IMR-90 (cell line): ENCODE data around the gene LTA. TPM values are rescaled to one million over a fixed set of nuclear protein-coding genes. Genes with fewer than 3 reads are reported as not detected.

ENCODE experiments used
- ATAC-seq: fragments of 200-7000 bp; cut with Tn5 transposase; 2 replicates; pipeline ENCODE4 v1.9.1; 2020; ENCODE audit warnings: low read depth, mild to moderate bottlenecking, moderate library complexity
- BruUV-seq: library from RNA; stranded (reverse); fragments of 400-500 nt; replicated peaks from 2 replicates; lab custom pipeline; 2021; lab: Mats Ljungman, UMichigan
- CTCF ChIA-PET: fragments of 300-600 bp; formaldehyde crosslinking; extraction: SDS; loops from one replicate; lab custom pipeline; 2021; ENCODE audit warnings: antibody characterized with exemption; lab: Yijun Ruan, JAX
- POLR2A ChIA-PET: fragments of 300-600 bp; sonication (Branson Sonifier 250); formaldehyde crosslinking; loops from one replicate; lab custom pipeline; 2022; ENCODE audit warnings: antibody characterized with exemption; ENCODE audit not compliant: unreplicated experiment; lab: Charles Lee
- DNase-seq: peaks from one replicate; pipeline ENCODE4 v3.0.0; 2013
- H2AFZ ChIP-seq: replicated peaks from 2 replicates; pipeline ENCODE3; 2013; ENCODE audit warnings: low read length, mild to moderate bottlenecking; ENCODE audit not compliant: poor library complexity
- H2AK5ac ChIP-seq: 2 replicates; pipeline ENCODE4 v1.6.1; 2013; ENCODE audit warnings: low read depth, low read length, inconsistent platforms
- H2AK9ac ChIP-seq: replicated peaks from 2 replicates; pipeline ENCODE3; 2013; ENCODE audit warnings: mild to moderate bottlenecking, low read depth, low read length, moderate library complexity; ENCODE audit not compliant: poor library complexity
- H2BK120ac ChIP-seq: 2 replicates; pipeline ENCODE4 v1.6.1; 2013; ENCODE audit warnings: low read depth, low read length, inconsistent platforms
- H2BK15ac ChIP-seq: 3 replicates; pipeline ENCODE4 v1.6.1; 2013; ENCODE audit warnings: low read depth, low read length, inconsistent platforms
- H2BK20ac ChIP-seq: 2 replicates; pipeline ENCODE4 v1.6.1; 2013; ENCODE audit warnings: low read depth, mild to moderate bottlenecking, inconsistent platforms, low read length, moderate library complexity
- H2BK5ac ChIP-seq: 2 replicates; pipeline ENCODE4 v1.6.1; 2013; ENCODE audit warnings: mild to moderate bottlenecking, low read depth, low read length, inconsistent platforms; ENCODE audit not compliant: poor library complexity, severe bottlenecking
- H3K14ac ChIP-seq: replicated peaks from 2 replicates; pipeline ENCODE4 v1.6.1; 2013; ENCODE audit warnings: low read depth, low read length, inconsistent platforms
- H3K18ac ChIP-seq: 2 replicates; pipeline ENCODE4 v1.6.1; 2013; ENCODE audit warnings: low read depth, low read length, control low read depth
- H3K23ac ChIP-seq: 2 replicates; pipeline ENCODE4 v1.6.1; 2013; ENCODE audit warnings: low read depth, low read length, inconsistent platforms
- H3K27ac ChIP-seq: 2 replicates; pipeline ENCODE4 v1.5.1; 2013; ENCODE audit warnings: mild to moderate bottlenecking, control low read depth, low read length; ENCODE audit not compliant: insufficient read depth
- H3K27me3 ChIP-seq: 2 replicates; pipeline ENCODE4 v1.6.1; 2013; ENCODE audit warnings: low read length; ENCODE audit not compliant: control insufficient read depth, insufficient read depth
- H3K36me3 ChIP-seq: 2 replicates; pipeline ENCODE4 v1.6.1; 2013; ENCODE audit warnings: low read length, mixed read lengths; ENCODE audit not compliant: control insufficient read depth, insufficient read depth
- H3K4ac ChIP-seq: 2 replicates; pipeline ENCODE4 v1.6.1; 2013; ENCODE audit warnings: low read depth, low read length, inconsistent platforms
- H3K4me1 ChIP-seq: 2 replicates; pipeline ENCODE4 v1.6.1; 2013; ENCODE audit warnings: low read length, mixed read lengths; ENCODE audit not compliant: control insufficient read depth, insufficient read depth
- H3K4me2 ChIP-seq: 2 replicates; pipeline ENCODE4 v1.6.1; 2013; ENCODE audit warnings: low read depth, mild to moderate bottlenecking, control low read depth, low read length, moderate library complexity
- H3K4me3 ChIP-seq: 2 replicates; pipeline ENCODE4 v1.5.1; 2013; ENCODE audit warnings: low read depth, mild to moderate bottlenecking, control low read depth, low read length, moderate library complexity; ENCODE audit not compliant: insufficient read depth
- H3K56ac ChIP-seq: 2 replicates; pipeline ENCODE4 v1.6.1; 2013; ENCODE audit warnings: low read length, inconsistent platforms; ENCODE audit not compliant: insufficient read depth; ENCODE audit errors: extremely low read depth
- H3K79me1 ChIP-seq, 2 experiments: 2 replicates each; pipeline ENCODE4 v1.6.1; 2013; ENCODE audit warnings: low read length in 2 of 2, inconsistent platforms in 1 of 2, low read depth in 1 of 2
- H3K9ac ChIP-seq: 2 replicates; pipeline ENCODE4 v1.6.1; 2013; ENCODE audit warnings: low read depth, low read length, control low read depth
- H3K9me1 ChIP-seq: 2 replicates; pipeline ENCODE4 v1.6.1; 2013; ENCODE audit warnings: low read length, inconsistent platforms; ENCODE audit not compliant: insufficient read depth
- H3K9me3 ChIP-seq: 2 replicates; pipeline ENCODE4 v1.6.1; 2013; ENCODE audit warnings: low read length; ENCODE audit not compliant: control insufficient read depth, insufficient read depth
- H4K20me1 ChIP-seq: 2 replicates; pipeline ENCODE4 v1.6.1; 2013; ENCODE audit warnings: low read length, inconsistent platforms; ENCODE audit not compliant: insufficient read depth
- H4K5ac ChIP-seq: 2 replicates; pipeline ENCODE4 v1.6.1; 2013; ENCODE audit warnings: mild to moderate bottlenecking, low read depth, low read length, control low read depth
- H4K8ac ChIP-seq, 2 experiments: 2 replicates each; pipeline ENCODE4 v1.6.1; 2013; ENCODE audit warnings: low read depth in 2 of 2, low read length in 2 of 2, control low read depth in 1 of 2, inconsistent platforms in 1 of 2
- H4K91ac ChIP-seq: 2 replicates; pipeline ENCODE4 v1.6.1; 2013; ENCODE audit warnings: low read depth, low read length, inconsistent platforms; ENCODE audit not compliant: insufficient read depth
- BHLHE40 ChIP-seq: fragments of 150-350 bp; IDR thresholded peaks from 2 replicates; pipeline ENCODE4 v1.6.1; 2016; ENCODE audit warnings: mild to moderate bottlenecking, low read depth, low read length
- CEBPB ChIP-seq: IDR thresholded peaks from 2 replicates; pipeline ENCODE4 v1.6.1; 2012; ENCODE audit warnings: low read depth, low read length, improper control_type of control experiment
- CHD1 ChIP-seq: IDR thresholded peaks from 2 replicates; pipeline ENCODE4 v1.6.1; 2012; ENCODE audit warnings: low read depth, low read length, improper control_type of control experiment
- CTCF ChIP-seq: conservative IDR thresholded peaks from 2 replicates; pipeline ENCODE4 v1.5.1; 2012; ENCODE audit warnings: mild to moderate bottlenecking, low read depth, low read length, improper control_type of control experiment
- ELK1 ChIP-seq: fragments of 150-350 bp; IDR thresholded peaks from 2 replicates; pipeline ENCODE4 v1.6.1; 2016; ENCODE audit warnings: low read depth, mild to moderate bottlenecking, low read length, moderate library complexity, borderline replicate concordance
- FOS ChIP-seq: fragments of 150-350 bp; IDR thresholded peaks from 2 replicates; pipeline ENCODE4 v1.6.1; 2016; ENCODE audit warnings: low read depth, low read length
- MAFK ChIP-seq: IDR thresholded peaks from 2 replicates; pipeline ENCODE4 v1.6.1; 2012; ENCODE audit warnings: low read depth, low read length, improper control_type of control experiment
- MAZ ChIP-seq: IDR thresholded peaks from 2 replicates; pipeline ENCODE4 v1.6.1; 2012; ENCODE audit warnings: low read depth, mild to moderate bottlenecking, low read length, improper control_type of control experiment, moderate library complexity, borderline replicate concordance
- MXI1 ChIP-seq: IDR thresholded peaks from 2 replicates; pipeline ENCODE4 v1.6.1; 2012; ENCODE audit warnings: low read depth, mild to moderate bottlenecking, low read length, moderate library complexity, borderline replicate concordance
- NFE2L2 ChIP-seq: fragments of 150-350 bp; IDR thresholded peaks from 2 replicates; pipeline ENCODE4 v1.6.1; 2016; ENCODE audit warnings: low read depth, mild to moderate bottlenecking, low read length
- POLR2A ChIP-seq: IDR thresholded peaks from 2 replicates; pipeline ENCODE4 v1.6.1; 2012; ENCODE audit warnings: mild to moderate bottlenecking, low read depth, low read length
- RAD21 ChIP-seq: IDR thresholded peaks from 2 replicates; pipeline ENCODE4 v1.6.1; 2012; ENCODE audit warnings: low read length, improper control_type of control experiment
- RCOR1 ChIP-seq: IDR thresholded peaks from 2 replicates; pipeline ENCODE4 v1.6.1; 2012; ENCODE audit warnings: mild to moderate bottlenecking, low read length, improper control_type of control experiment; ENCODE audit not compliant: insufficient replicate concordance
- RFX5 ChIP-seq: IDR thresholded peaks from 2 replicates; pipeline ENCODE4 v1.8.0; 2012; ENCODE audit warnings: low read depth, mild to moderate bottlenecking, low read length, moderate library complexity
- SMC3 ChIP-seq: fragments of 150-350 bp; IDR thresholded peaks from 2 replicates; pipeline ENCODE4 v1.6.1; 2016; ENCODE audit warnings: low read depth, mild to moderate bottlenecking, antibody characterized with exemption, low read length, moderate library complexity
- USF2 ChIP-seq: fragments of 150-350 bp; IDR thresholded peaks from 2 replicates; pipeline ENCODE4 v1.6.1; 2017; ENCODE audit warnings: mild to moderate bottlenecking, antibody characterized with exemption, low read length, low read depth
- WGBS, 2 experiments: methylation state at CpG; one replicate each; pipeline versions ENCODE4 v1.1.5 to v1.1.7; 2013; ENCODE audit warnings: missing lambda C conversion rate in 2 of 2; ENCODE audit not compliant: insufficient read length in 1 of 2; ENCODE audit errors: extremely low coverage in 2 of 2; 5-methylcytosine and 5-hydroxymethylcytosine counted together
- dilution Hi-C: fragments of 300-500 bp; cut with HindIII; formaldehyde crosslinking; loops from one replicate; pipeline ENCODE4 v1.14.3; 2018; ENCODE audit warnings: low sequenced_read_pairs; ENCODE audit not compliant: unreplicated experiment
- in situ Hi-C: fragments of 300-500 bp; cut with MboI; formaldehyde crosslinking; loops from 3 replicates; pipeline ENCODE4 v1.14.3; 2019; ENCODE audit warnings: low sequenced_read_pairs, inconsistent platforms, mixed read lengths
- intact Hi-C: fragments of 100-400 bp; cut with micrococcal nuclease; formaldehyde crosslinking; loops from 2 replicates; pipeline ENCODE4 v1.10.0; 2022
- polyA plus RNA-seq, 3 experiments: library from polyadenylated mRNA; depleted of rRNA; stranded (reverse); fragments of >200 nt; gene quantifications; 2 replicates each; pipeline ENCODE4 v1.2.3, GENCODE V29; 2012; ENCODE audit warnings: low replicate concordance in 1 of 3
- total RNA-seq: library from RNA; depleted of rRNA; stranded (reverse); fragments of >200 nt; gene quantifications from 2 replicates; pipeline ENCODE4 v1.2.3, GENCODE V29; 2012

The LTA gene
- total and polyA plus RNA-seq, 2 of the 4 experiments (the other 2 are of a cell fraction), result not detected

- H3K18ac ChIP-seq, result no peak overlapping the region
Measured at GRCh38 chr6:31534011-31534410, 38.1 kb upstream of the LTA start.

More at GRCh38 chr6:31534011-31534410, 38.1 kb upstream of the LTA start:
- DNase-seq (no peak), ATAC-seq (no peak)
- Histone ChIP-seq H3K36me3 (peaks cover 80% of the 10 kb centered on the region), H4K91ac (no peak overlapping the region), H3K27ac (no peak overlapping the region), H2BK20ac (no peak overlapping the region), H3K4ac (no peak overlapping the region), H3K14ac (no peak overlapping the region), H3K56ac (no peak overlapping the region), H3K4me3 (no peak overlapping the region), H2BK15ac (no peak overlapping the region), H3K27me3 (no peaks in the 10 kb centered on the region), H4K20me1 (peaks cover 89% of the 10 kb centered on the region), H4K5ac (no peak overlapping the region), H2AFZ (no peak overlapping the region), H3K4me2 (no peak overlapping the region), H3K9ac (no peak overlapping the region), H2AK5ac (no peak overlapping the region), H2BK120ac (no peak overlapping the region), H3K9me1 (0 out of 2 replicates have a peak, but pooled peaks cover 10% of the 10 kb centered on the region), H3K4me1 (peaks cover 2% of the 10 kb centered on the region; the same call in 1 of the 2 replicates), H3K9me3 (no peaks in the 10 kb centered on the region), H2AK9ac (no peak overlapping the region), H2BK5ac (no peak overlapping the region), H3K79me1 (peaks cover 44 to 74% of the 10 kb centered on the region in 2 experiments), H3K23ac (no peak overlapping the region), H4K8ac (no peak overlapping the region)
- no TSS peak for BruUV-seq
- dilution Hi-C loops (no loop called here), in situ Hi-C loops (no loop called here), intact Hi-C loops (no loop called here)
- ChIA-PET POLR2A (no interaction called here), CTCF (no interaction called here)
- TF ChIP-seq MAFK (no peak), MXI1 (no peak), BHLHE40 (no peak), FOS (no peak), SMC3 (no peak), NFE2L2 (no peak), POLR2A (no peak), RFX5 (no peak), CHD1 (no peak), MAZ (no peak), RCOR1 (no peak), ELK1 (no peak), CTCF (no peak), CEBPB (no peak), RAD21 (no peak), USF2 (no peak)
- no CpG with 5 or more reads among the region's 6 CpGs for WGBS, 2 experiments
